Mesodermal cell (in vitro differentiated cells): ENCODE data around the gene FAM78A.
A peak's percentile ranks its signal among the peaks of the same experiment; 100 is the strongest.
"Not testable (repeated sequence)": the region's sequence is repeated elsewhere in the genome, so short reads cannot be mapped to it uniquely, and the experiment has no call there.

Source experiments
- H3K27ac ChIP-seq: 2 replicates; pipeline ENCODE4 v1.7.0; 2013; ENCODE audit warnings: mild to moderate bottlenecking, low read depth, low read length, moderate library complexity; ENCODE audit not compliant: severe bottlenecking
- H3K36me3 ChIP-seq: 2 replicates; pipeline ENCODE4 v1.7.1; 2013; ENCODE audit warnings: mild to moderate bottlenecking, low read length, moderate library complexity; ENCODE audit not compliant: control insufficient read depth, insufficient read depth
- H3K4me1 ChIP-seq: one replicate; pipeline ENCODE4 v1.7.1; 2013; ENCODE audit warnings: mild to moderate bottlenecking, low read length; ENCODE audit not compliant: insufficient read depth, control insufficient read depth, poor library complexity, severe bottlenecking
- H3K4me3 ChIP-seq: 2 replicates; pipeline ENCODE4 v1.7.0; 2013; ENCODE audit warnings: low read length, control low read depth, mild to moderate bottlenecking; ENCODE audit not compliant: insufficient read depth, poor library complexity, severe bottlenecking; ENCODE audit errors: extremely low read depth
- H3K9me3 ChIP-seq: 2 replicates; pipeline ENCODE4 v1.7.1; 2013; ENCODE audit warnings: mild to moderate bottlenecking, low read length, moderate library complexity; ENCODE audit not compliant: control insufficient read depth
- WGBS, 2 experiments: methylation state at CpG; one replicate each; pipeline ENCODE4 v1.1.5; 2013; ENCODE audit warnings: missing lambda C conversion rate in 2 of 2; ENCODE audit not compliant: insufficient coverage in 2 of 2; 5-methylcytosine and 5-hydroxymethylcytosine counted together

Gene FAM78A

DNA sequence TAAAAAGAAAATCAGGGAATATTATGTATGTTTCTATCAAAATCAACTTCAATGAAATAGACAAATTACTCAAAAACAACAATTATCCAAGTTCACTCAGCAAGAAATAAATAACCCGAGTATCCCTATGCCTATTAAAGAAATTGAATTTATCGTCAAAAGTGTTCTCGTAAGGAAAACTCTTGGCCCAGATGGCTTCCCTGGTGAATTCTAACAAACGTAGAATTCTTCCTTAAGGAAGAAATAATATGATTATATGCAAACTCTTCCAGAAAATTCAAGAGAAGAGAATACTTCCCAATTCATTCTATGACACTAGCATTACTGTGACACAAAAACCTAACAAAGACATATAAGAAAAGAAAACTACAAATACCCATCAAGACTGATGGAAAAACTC is 29.7 kb downstream of the FAM78A start:
- no peaks in the 10 kb centered on the region for H3K36me3 ChIP-seq
- H3K4me1 ChIP-seq: no peaks in the 10 kb centered on the region
- H3K27ac ChIP-seq: no peak overlapping the region
- no peak overlapping the region for H3K4me3 ChIP-seq
- 85% methylated on average over 3 of the region's 4 CpGs; no CpG with 5 or more reads in 1 of the 2 experiments for WGBS, 2 experiments
- peaks cover 7% of the 10 kb centered on the region for H3K9me3 ChIP-seq

DNA sequence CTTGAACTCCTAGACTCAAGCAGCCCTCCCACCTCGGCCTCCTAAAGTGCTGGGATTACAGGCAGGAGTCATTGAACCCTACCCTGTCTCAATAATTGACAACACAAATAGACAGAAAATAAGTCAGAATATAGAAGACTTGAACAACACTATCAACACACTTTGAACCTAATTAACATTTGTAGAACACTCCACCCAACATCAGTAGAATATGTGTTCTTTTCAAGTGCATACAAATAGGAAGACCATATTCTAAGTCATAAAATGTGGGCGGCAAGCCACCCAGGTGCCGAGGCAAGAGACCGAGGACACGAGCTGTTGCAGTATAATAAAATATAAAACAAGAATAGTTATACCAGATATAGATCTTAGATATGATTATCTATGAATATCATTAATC is 32.0 kb downstream of the FAM78A start:
- not testable (repeated sequence) for H3K4me3 ChIP-seq, H3K27ac ChIP-seq, H3K9me3 ChIP-seq, H3K4me1 ChIP-seq, H3K36me3 ChIP-seq
- no CpG with 5 or more reads among the region's 5 CpGs for WGBS, 2 experiments

DNA sequence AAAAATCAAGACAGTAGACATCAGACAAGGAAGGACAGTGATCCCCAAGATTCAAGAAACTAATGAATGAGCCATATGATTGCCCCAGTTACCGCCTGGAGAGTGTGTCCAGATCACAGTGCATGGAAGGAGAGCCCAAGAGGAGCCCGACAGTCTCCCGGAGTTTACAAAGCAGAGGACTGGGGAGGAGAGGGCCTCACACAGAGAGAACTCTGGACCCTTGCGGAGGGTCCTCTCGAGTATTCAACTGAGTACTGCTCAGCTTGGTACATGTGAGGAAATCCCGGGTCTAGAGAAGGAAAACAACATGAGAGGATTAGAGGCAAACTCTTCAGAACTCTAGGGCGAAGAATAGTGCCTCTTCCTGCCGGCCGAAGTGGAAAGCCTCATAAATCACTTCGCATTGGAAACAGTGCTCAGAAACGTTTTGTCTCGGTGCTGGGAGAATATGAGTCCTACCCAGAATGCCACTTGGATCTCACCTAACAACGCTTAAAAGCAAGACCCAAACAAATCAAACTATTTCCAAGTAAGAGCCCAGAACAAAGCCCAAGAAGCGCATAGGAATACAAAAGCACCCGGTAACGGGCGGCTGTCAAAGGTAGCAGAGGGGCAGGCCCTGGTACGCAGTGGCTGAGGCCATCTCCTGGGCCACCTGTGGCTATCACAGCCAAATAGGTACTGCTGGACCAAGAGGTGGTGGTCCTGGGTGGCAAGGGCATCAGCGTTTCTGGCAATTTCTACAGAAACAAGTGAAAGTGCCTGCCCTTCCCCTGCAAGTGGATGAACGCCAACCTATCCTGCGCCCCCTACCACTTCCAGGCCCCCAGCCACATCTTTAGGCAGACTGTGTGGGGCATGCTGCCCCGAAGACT is 36.0 kb downstream of the FAM78A start:
- Histone ChIP-seq H3K36me3 (peaks cover 7% of the 10 kb centered on the region), H3K27ac (no peak overlapping the region), H3K4me3 (no peak overlapping the region), H3K4me1 (peaks cover 20% of the 10 kb centered on the region), H3K9me3 (peaks cover 7% of the 10 kb centered on the region)
- 91 to 94% methylated on average over 19 to 21 of the region's 22 CpGs for WGBS, 2 experiments

DNA sequence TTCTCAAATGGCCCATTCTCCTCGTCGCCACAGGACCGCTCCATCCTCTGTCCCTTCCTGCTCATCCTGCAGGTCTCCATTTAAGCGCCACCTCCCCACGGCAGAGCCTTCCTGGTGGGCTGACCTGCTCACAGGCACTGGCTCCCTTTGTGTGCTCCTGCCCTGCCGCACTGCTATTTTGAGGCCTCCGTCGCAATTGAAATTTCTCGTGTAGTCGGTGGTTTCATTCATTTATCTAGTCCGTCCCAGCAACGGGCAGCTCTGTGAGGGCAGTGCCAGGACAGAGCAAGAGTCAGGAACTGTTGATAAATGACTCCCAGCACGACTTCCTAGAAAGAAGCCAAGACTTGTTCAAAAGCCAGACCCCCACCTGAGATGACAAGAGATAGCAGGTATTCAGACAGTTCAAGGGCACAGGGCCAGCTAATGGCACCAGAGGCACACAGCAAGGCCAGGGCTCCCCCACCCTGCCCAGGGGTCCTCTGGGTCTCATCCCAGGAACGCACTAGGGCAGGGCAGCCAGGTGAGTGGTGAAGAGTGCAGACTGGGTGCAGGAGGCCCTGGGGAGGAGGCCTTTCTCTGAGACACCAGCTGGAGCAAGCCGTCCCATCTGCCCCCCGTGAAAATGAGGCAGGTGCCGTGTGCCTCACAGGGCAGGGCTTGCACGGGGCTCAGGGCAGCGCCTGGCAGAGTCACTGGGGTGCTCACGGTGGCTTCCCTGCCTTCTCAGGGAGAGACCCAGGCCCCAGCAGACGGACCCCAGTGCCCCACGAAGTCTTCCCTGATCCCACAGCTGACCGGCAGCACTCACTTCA is 36.9 kb downstream of the FAM78A start:
- WGBS, 2 experiments: 87 to 89% methylated on average over 20 to 23 of the region's 23 CpGs
- peak overlapping the region; percentile 88 for H3K27ac ChIP-seq
- H3K4me1 ChIP-seq: peaks cover 20% of the 10 kb centered on the region
- H3K9me3 ChIP-seq: peaks cover 7% of the 10 kb centered on the region
- H3K4me3 ChIP-seq: no peak overlapping the region
- H3K36me3 ChIP-seq: peaks cover 15% of the 10 kb centered on the region

DNA sequence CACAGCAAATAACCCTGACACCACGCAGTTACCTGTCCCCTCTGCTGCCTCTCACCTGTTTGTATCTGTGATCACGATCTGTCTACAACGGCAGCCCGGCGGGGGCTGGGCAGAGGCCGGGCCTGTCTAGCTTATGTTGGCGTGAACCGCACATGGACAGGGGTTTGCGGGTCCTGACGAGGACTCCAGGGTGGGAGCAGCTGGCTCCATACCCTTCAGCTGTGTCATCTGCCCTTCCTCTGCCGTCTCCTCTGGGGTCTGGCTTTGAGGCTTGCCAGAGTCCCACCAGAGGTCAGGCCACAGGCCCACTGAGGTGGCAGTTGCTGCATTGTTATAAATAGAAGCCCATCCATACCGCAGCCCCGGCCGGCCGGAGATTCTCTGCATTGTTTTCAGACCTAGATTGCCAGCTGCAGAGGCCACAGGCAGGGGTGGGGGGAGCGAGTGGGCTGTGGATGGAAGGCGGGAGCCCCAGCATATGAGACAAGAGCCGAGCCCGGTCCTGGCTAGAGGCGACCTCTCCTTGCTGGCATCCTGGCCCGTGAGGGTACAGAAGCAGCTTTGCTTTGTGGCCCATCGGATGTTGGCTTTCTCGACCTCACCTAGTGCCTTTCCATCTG is 37.8 kb downstream of the FAM78A start:
- peak overlapping the region; percentile 88 for H3K27ac ChIP-seq
- 78% methylated on average over 22 to 23 of the region's 23 CpGs for WGBS, 2 experiments

DNA sequence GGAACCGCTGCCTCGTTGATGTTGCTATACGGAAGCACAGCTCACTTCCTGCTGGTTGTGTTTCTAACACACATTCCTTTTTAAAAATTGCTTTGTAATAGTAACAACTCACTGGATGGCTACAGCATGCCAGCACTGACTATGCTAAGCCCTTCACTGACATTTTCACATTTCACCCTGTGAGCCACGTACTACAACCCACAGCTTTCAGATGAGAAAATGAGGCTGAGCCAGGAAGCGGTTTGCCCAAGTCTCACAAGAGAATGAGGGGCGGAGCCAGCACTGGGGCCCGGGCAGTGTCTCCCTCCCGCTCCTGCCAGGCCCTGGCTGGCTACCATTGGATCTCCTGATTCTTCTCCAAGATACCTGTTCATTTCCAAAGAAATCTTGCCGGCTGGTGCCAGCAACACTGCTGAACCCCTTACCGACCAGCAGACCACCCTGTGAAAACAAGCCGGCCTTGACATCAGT is 38.3 kb downstream of the FAM78A start:
- H3K4me3 ChIP-seq: no peak overlapping the region
- H3K4me1 ChIP-seq: peaks cover 20% of the 10 kb centered on the region
- peaks cover 28% of the 10 kb centered on the region for H3K36me3 ChIP-seq
- peak overlapping the region; percentile 88 for H3K27ac ChIP-seq
- H3K9me3 ChIP-seq: peaks cover 3% of the 10 kb centered on the region
- WGBS, 2 experiments: 55 to 59% methylated on average over 10 to 11 of the region's 11 CpGs

More for the DNA sequence above, 37.8 kb downstream of the FAM78A start:
- peaks cover 23% of the 10 kb centered on the region for H3K36me3 ChIP-seq
- H3K9me3 ChIP-seq: peaks cover 7% of the 10 kb centered on the region
- H3K4me1 ChIP-seq: peaks cover 20% of the 10 kb centered on the region
- H3K4me3 ChIP-seq: no peak overlapping the region

DNA sequence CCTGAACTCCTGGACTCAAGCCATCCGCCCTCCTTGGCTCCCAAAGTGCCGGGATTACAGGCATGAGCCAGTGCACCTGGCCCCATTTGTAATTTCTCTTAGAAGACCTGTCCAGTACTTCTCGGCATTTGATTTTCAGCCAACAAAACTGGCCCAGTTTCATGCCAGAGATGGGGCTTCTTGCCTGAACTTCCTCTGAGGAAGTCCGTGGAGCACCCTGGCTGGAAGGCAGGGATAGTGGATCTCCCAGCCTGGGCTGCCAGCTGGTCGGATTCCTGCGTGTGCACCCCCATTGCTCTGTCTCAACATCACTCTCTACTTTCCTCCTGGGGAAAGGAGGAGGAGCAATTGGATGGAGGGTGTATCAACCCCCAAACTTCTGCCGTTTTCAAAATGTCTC is 39.0 kb downstream of the FAM78A start:
- Histone ChIP-seq H3K27ac (no peak overlapping the region), H3K4me3 (no peak overlapping the region), H3K4me1 (peaks cover 20% of the 10 kb centered on the region), H3K9me3 (no peaks in the 10 kb centered on the region), H3K36me3 (peaks cover 33% of the 10 kb centered on the region)
- WGBS, 2 experiments: 90 to 95% methylated on average over 4 of the region's 7 CpGs

DNA sequence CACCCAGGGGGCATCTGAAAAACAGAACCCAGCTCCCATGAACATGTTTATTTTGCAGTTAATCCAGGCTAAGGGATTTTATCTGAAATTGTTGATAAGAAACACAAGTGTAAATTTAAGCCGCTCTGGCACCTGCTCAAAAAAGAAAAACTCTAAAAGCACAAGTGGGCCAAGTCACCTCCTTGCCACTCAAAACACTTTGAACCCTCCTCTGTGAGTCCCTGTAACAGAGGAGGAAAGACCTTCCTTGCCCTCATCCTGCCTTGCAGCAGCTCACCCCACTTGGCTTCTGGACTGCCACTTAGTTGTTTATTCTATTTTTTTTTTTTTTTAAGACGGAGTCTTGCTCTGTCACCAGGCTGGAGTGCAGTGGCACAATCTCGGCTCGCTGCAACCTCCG is 39.5 kb downstream of the FAM78A start:
- H3K4me1 ChIP-seq: peaks cover 20% of the 10 kb centered on the region
- H3K27ac ChIP-seq: no peak overlapping the region
- no peaks in the 10 kb centered on the region for H3K9me3 ChIP-seq
- WGBS, 2 experiments: 100% methylated on average over 1 to 3 of the region's 5 CpGs
- no peak overlapping the region for H3K4me3 ChIP-seq
- peaks cover 39% of the 10 kb centered on the region for H3K36me3 ChIP-seq

DNA sequence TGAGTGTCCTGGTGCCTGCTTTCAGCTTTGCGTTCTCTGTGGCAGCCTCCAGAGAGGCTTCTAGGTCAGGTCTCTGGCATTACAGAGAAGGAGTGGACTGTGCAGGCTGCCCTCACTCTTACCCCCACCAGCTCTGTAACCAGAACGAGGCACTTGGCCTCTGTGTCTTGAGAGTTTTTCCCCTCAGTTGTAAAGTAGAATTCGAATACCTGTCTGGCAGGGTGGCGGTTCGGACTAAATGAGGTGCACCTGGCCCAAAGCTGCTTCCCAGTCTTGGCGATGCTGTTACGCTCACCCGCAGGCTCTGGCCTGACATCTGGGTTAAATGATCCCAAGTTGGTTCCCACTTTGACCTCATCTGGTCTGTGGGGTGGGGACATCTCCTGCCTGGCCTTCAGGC is 40.1 kb downstream of the FAM78A start:
- Histone ChIP-seq H3K4me3 (no peak overlapping the region), H3K9me3 (no peaks in the 10 kb centered on the region), H3K36me3 (peaks cover 42% of the 10 kb centered on the region), H3K27ac (no peak overlapping the region), H3K4me1 (peaks cover 20% of the 10 kb centered on the region)
- WGBS, 2 experiments: 95 to 97% methylated on average over 7 to 8 of the region's 8 CpGs

DNA sequence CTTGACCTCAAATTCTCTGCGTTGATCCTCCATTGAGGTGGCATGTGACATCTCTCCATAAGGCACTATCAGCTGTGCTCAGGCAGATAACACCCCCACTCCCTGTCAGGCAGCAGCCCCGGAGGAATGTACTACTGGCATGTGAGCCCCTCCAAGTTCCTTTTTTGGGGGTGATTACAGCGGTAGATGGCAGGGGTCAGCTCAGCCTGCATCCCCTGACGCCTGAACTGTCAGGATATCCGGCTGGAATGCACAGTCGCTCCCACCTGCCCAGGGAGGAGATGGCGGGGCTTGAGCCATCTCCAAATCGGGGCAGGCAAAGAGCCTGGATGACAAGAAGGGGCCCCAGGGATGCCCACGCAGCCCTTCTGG is 40.8 kb downstream of the FAM78A start:
- Histone ChIP-seq H3K36me3 (peaks cover 44% of the 10 kb centered on the region), H3K27ac (no peak overlapping the region), H3K4me1 (peaks cover 20% of the 10 kb centered on the region), H3K9me3 (no peaks in the 10 kb centered on the region), H3K4me3 (no peak overlapping the region)
- 96 to 97% methylated on average over 8 to 9 of the region's 9 CpGs for WGBS, 2 experiments
